Effector memory CD4-positive, alpha-beta T cell (primary cell): ENCODE results near the gene RANBP9.

Source experiments
- DNase-seq, 3 donors: peaks; one replicate each; pipeline ENCODE4 v3.0.0-alpha.2; 2020
- H3K27ac ChIP-seq: 2 replicates; pipeline ENCODE4 v1.7.0; 2013; ENCODE audit warnings: mild to moderate bottlenecking, low read length, moderate library complexity; ENCODE audit not compliant: insufficient read depth, poor library complexity, severe bottlenecking
- H3K27me3 ChIP-seq: replicated peaks from 2 replicates; pipeline ENCODE4 v1.7.0; 2013; ENCODE audit warnings: mild to moderate bottlenecking, low read length; ENCODE audit not compliant: insufficient read depth, control insufficient read depth, poor library complexity, severe bottlenecking
- H3K36me3 ChIP-seq: 2 replicates; pipeline ENCODE4 v1.7.0; 2013; ENCODE audit warnings: mild to moderate bottlenecking, low read length, moderate library complexity; ENCODE audit not compliant: control insufficient read depth, insufficient read depth
- H3K4me1 ChIP-seq: 2 replicates; pipeline ENCODE4 v1.7.0; 2013; ENCODE audit warnings: low read length, mild to moderate bottlenecking; ENCODE audit not compliant: control insufficient read depth, insufficient read depth, poor library complexity, severe bottlenecking
- H3K4me3 ChIP-seq: 2 replicates; pipeline ENCODE4 v1.7.0; 2013; ENCODE audit warnings: low read length, low read depth, mild to moderate bottlenecking; ENCODE audit not compliant: insufficient read depth, poor library complexity, severe bottlenecking
- H3K9me3 ChIP-seq: 2 replicates; pipeline ENCODE4 v1.7.0; 2013; ENCODE audit warnings: mild to moderate bottlenecking, low read length, moderate library complexity; ENCODE audit not compliant: control insufficient read depth

Gene RANBP9

GRCh38 chr6:13574149-13574570 is 137.5 kb downstream of the RANBP9 start:
- H3K27me3 ChIP-seq: no peaks in the 10 kb centered on the region
- peak overlapping the region; percentile 87 for H3K4me3 ChIP-seq
- DNase-seq: peak; percentile 87 to 89 (median 87)
- peak overlapping the region; percentile 85 for H3K27ac ChIP-seq
- H3K36me3 ChIP-seq: no peaks in the 10 kb centered on the region
- no peaks in the 10 kb centered on the region for H3K9me3 ChIP-seq
- no peaks in the 10 kb centered on the region for H3K4me1 ChIP-seq

- H3K9me3 ChIP-seq: no peaks in the 10 kb centered on the region
- no peaks in the 10 kb centered on the region for H3K27me3 ChIP-seq
- peak overlapping the region; percentile 87 for H3K4me3 ChIP-seq
- DNase-seq: peak in 1 of 3 donors; percentile 4
- no peaks in the 10 kb centered on the region for H3K4me1 ChIP-seq
- H3K36me3 ChIP-seq: no peaks in the 10 kb centered on the region
- H3K27ac ChIP-seq: peak overlapping the region; percentile 85
Observed at GRCh38 chr6:13573669-13574110, 137.9 kb downstream of the RANBP9 start.

- Histone ChIP-seq H3K9me3 (no peaks in the 10 kb centered on the region), H3K36me3 (no peaks in the 10 kb centered on the region), H3K27me3 (no peaks in the 10 kb centered on the region), H3K27ac (no peak overlapping the region), H3K4me3 (no peak overlapping the region), H3K4me1 (no peaks in the 10 kb centered on the region)
- no peak for DNase-seq
Observed at GRCh38 chr6:13572951-13573654, 138.5 kb downstream of the RANBP9 start.

- H3K4me1 ChIP-seq: no peaks in the 10 kb centered on the region
- no peaks in the 10 kb centered on the region for H3K36me3 ChIP-seq
- H3K27me3 ChIP-seq: no peaks in the 10 kb centered on the region
- no peaks in the 10 kb centered on the region for H3K9me3 ChIP-seq
- no peak overlapping the region for H3K27ac ChIP-seq
- H3K4me3 ChIP-seq: no peak overlapping the region
- DNase-seq: no peak
Observed at GRCh38 chr6:13572240-13572639, 139.4 kb downstream of the RANBP9 start.
